ENCODE measurements around the gene CALN1.

DNA sequence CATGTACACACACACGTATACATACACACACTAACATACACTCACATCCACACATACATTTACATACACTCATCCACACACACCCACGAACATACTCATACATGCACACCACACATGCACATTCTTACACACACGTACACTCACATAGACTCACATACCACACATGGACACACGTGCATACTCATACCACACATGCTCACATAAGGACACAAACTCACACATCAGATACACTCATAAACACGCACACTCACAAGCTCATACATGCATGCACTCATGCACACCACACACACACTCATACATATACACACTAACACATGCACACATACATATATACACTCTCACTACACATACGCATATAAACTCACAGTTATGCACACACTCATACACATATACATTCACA, 1.2 kb upstream of the CALN1 start:
- TF ChIP-seq EP300 (IDR thresholded peaks at IDR 0.05) (no peak), POLR2A (IDR thresholded peaks at IDR 0.05) (no peak), POLR2AphosphoS5 (IDR thresholded peaks at IDR 0.05) (no peak)
- TF ChIP-seq, protein P1, sequence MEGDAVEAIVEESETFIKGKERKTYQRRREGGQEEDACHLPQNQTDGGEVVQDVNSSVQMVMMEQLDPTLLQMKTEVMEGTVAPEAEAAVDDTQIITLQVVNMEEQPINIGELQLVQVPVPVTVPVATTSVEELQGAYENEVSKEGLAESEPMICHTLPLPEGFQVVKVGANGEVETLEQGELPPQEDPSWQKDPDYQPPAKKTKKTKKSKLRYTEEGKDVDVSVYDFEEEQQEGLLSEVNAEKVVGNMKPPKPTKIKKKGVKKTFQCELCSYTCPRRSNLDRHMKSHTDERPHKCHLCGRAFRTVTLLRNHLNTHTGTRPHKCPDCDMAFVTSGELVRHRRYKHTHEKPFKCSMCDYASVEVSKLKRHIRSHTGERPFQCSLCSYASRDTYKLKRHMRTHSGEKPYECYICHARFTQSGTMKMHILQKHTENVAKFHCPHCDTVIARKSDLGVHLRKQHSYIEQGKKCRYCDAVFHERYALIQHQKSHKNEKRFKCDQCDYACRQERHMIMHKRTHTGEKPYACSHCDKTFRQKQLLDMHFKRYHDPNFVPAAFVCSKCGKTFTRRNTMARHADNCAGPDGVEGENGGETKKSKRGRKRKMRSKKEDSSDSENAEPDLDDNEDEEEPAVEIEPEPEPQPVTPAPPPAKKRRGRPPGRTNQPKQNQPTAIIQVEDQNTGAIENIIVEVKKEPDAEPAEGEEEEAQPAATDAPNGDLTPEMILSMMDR (IDR thresholded peaks at IDR 0.05), result no peak
